HG02885 (cell line): ENCODE data around the gene NFATC1.
"Not testable (repeated sequence)": the region's sequence is repeated elsewhere in the genome, so short reads cannot be mapped to it uniquely, and the experiment has no call there.

Source experiments
- ATAC-seq: cut with Tn5 transposase; IDR thresholded peaks from one replicate; pipeline ENCODE4 v1.9.1; 2021; ENCODE audit warnings: mild to moderate bottlenecking; ENCODE audit not compliant: unreplicated experiment, poor library complexity

The NFATC1 gene

DNA sequence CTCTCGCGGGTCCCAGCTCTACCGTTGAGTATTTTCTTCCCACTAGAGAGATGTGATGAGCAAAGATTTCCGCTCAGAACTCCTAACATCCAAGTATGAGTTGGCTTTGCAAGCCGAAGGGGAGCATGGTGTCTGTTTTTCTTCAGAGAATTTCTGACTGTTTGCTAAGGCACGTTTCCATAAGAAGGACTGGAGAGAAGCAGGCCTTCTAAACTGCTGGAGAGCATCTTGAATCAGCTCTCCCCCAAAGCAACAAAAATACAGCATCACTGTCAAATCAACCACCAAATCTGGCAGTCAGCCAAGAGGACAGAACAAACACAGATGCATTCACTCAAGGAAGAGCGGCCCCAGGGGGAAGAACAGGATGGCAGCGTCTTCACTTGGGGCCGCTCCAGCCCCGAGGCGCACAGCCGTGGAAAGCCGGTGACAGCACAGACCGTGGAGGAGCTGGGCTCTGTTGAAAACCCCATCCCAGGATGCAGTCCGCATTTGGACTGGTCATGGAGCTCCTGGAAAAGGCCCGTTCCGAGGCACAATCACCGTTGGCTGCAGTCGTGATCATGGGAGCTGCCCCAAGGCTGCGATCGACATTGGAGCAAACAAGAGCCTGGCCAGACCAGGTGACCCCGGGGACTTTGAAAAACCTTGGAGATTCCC is 101.4 kb downstream of the NFATC1 start:
- ATAC-seq = peak; percentile 59

DNA sequence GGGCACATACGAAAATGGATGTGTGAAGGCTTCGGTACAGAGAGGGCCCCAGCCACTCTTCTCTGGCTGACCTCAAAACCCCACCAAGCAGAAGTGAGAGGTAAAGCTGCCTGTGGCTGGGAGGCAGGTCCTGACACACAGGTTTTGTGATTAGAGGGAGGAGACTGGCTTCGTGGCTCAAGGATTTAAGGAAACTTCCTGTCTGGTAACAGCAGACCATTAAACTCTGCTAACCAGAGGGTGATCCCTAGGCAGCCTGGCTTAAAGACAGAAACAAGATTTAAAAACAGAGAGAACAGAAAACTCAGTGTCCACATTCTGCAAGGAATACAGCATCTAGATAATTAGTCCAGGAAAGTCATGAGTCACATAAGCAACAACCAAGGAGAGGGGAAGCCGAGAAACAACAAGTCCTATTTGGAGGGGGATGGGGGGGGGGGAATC is 101.9 kb downstream of the NFATC1 start:
- peak; percentile 95 for ATAC-seq

- no peak for ATAC-seq
These were observed 102.9 kb downstream of the NFATC1 start for GRCh38 chr18:79498662-79499061.

- ATAC-seq = no peak
These were observed 105.3 kb downstream of the NFATC1 start for GRCh38 chr18:79501006-79501405.

DNA sequence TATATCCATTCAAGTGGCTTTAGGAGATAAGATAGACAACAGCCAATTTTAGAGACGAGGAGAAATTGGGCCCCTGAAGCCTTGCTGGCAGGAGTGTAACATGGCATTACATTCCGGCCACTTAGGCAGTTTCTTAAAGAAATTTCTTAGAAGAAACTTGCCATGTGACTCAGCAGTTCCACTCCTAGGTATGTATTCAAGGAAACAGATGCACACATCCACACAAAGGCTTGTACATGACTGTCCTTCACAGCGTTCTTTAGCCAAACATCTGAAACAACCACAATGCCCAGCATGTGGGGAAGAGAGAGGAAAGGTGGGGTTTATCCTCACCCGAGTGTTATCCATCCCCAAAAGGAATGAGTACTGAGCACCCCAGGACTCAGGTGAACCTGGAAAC is 107.1 kb downstream of the NFATC1 start:
- no peak for ATAC-seq

DNA sequence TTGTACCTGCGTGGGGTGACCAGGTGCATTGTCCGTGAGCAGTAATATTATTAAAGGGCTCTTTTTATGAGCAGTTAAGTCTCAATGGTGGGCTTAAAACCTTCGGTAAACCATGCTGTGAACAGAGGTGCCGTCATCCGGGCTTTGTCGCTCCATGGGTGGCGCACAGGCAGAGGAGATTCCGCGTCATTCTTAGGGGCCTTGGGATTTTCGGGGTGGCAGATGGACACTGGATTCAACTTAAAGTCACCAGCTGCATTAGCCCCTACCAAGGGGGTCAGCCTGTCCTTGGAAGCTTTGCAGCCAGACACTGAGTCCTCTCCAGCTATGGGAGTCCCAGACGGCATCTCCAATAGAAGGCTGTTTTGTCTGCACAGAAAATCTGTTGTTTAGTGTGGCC is 107.7 kb downstream of the NFATC1 start:
- no peak for ATAC-seq

DNA sequence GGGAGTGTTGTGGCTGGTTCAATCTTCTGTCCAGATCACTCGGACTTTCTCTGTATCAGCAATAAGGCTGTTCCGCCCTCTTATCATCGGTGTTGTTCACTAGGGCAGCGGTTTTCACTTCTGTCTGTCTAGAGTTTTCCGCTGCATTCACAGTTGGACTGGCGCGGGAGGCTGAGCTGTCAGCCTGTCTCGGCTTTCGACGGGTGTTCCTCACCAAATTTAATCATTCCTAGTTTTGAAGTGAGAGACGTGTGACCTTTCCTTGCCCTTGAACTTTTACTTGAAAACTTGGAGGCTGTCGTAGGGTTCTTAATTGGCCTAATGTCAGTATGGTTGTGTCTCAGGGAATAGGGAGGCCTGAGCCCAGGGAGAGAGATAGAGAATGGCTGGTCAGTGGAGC is 108.3 kb downstream of the NFATC1 start:
- no peak for ATAC-seq

GRCh38 chr18:79504495-79504894 is 108.8 kb downstream of the NFATC1 start:
- not testable (repeated sequence) for ATAC-seq

DNA sequence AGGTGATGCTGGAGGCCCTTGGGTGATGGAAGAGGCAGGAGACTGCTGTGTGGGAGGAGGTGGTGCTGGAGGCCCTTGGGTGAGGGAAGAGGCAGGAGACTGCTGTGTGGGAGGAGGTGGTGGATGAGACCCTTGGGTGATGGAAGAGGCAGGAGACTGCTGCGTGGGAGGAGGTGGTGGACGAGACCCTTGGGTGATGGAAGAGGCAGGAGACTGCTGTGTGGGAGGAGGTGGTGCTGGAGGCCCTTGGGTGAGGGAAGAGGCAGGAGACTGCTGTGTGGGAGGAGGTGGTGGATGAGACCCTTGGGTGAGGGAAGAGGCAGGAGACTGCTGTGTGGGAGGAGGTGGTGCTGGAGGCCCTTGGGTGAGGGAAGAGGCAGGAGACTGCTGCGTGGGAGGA is 109.7 kb downstream of the NFATC1 start:
- not testable (repeated sequence) for ATAC-seq

DNA sequence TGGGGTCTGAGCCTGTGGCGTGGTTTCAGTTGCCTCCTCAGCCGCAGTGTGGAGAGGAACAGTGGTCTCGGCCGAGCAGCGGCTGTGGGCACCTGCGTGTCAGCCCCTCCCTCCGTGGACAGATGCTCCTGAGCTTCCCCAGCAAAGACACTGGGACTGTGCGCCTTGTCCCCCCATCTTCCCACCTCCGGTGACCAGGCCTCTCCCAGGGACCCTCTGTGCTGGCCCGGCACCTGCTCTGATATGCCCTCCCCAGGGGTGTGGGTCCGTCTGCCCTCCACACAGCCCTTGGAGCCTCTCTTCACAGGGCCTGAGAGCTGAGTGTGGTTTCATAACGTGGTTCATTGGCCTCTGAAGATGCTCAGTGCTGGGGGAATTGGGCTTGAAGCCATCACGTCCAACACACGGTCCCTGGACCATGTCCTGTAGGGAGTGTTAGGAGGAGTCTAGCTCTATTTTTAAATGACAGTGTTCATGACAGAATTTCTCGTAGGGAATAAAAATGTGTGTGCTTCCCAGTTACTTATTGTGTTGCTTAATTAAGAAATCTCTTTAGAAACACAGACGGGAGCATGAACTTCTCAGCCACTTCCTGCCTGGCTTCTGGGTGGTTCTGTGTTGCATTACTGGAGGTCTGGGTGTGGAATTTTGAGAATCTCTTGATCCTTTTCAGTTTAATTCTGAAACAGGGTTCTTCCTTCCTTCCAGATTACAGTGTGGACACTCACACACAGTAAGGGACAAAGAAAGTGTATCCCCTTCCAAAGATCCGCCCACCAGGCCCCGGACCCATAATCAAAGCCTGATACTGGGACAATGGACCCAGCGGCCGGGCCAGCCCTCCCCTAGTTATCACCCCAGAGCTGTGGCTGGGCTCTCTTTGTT is 110.7 kb downstream of the NFATC1 start:
- ATAC-seq = peak; percentile 38

DNA sequence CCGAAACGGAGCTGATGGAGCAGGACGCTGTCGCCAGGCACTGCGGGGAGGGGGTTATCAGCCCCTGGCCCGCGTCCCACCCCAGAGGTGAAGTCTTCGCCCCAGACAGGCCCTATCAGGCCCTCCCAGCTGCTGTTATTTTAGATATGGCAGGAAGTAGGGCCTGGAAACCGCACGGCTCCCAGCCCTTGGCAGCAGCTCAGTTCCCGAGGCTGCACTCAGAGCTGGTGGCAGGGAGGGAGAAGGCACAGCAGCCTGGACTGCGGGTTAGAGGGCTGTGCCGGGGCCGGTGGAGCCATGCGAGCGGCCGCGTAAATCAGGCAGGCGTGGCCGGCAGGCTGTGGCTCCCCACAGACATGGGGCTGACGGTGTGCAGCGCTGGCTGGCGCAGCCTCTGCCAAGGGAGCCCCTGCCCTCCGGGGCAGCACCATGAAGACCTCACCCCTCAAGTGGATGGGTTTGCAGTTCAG is 111.4 kb downstream of the NFATC1 start:
- no peak for ATAC-seq

DNA sequence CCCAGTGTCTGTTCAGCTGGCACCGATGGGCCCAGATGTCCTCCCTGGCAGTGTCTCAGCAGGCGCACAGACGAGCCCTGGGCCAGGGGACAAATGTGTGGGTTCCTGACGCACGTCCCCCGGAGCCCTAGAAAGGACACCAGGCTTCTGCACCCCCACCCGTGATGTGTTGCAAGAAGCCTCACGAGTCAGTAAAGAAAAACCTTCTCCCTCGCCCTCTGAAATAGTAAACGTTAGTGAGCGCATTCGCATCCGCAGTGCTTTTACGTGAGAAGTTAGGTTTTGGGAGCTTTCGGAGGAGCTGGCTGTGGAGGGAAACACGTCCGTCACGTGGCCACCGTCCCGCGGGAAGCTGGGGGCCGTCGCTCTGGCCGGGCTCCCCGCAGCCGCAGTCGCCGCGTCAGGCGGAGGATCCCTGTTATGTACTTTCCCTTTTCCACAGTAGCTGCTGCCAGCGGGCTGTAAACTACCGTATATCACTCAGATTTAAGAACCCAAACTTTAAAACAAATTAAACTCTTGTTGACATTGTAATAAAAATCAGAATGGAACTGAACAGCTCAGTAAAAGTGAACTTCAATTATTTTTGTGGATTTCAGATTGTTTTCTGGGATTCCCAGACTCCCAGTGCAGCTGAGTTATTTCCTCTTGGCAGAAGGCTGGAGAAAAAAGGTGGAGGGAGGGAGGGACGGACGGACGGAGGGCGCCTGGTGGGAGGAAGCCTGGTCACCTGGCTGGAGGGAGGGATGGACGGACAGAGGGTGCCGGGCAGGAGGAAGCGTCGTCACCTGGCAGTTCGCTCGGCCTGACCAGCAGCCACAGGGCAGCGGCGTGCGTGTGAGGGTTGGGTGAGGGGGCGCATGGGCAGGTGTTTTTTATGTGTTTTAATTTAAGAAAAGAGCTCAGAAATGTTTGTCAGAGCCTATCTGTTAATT is 112.1 kb downstream of the NFATC1 start:
- ATAC-seq = no peak

DNA sequence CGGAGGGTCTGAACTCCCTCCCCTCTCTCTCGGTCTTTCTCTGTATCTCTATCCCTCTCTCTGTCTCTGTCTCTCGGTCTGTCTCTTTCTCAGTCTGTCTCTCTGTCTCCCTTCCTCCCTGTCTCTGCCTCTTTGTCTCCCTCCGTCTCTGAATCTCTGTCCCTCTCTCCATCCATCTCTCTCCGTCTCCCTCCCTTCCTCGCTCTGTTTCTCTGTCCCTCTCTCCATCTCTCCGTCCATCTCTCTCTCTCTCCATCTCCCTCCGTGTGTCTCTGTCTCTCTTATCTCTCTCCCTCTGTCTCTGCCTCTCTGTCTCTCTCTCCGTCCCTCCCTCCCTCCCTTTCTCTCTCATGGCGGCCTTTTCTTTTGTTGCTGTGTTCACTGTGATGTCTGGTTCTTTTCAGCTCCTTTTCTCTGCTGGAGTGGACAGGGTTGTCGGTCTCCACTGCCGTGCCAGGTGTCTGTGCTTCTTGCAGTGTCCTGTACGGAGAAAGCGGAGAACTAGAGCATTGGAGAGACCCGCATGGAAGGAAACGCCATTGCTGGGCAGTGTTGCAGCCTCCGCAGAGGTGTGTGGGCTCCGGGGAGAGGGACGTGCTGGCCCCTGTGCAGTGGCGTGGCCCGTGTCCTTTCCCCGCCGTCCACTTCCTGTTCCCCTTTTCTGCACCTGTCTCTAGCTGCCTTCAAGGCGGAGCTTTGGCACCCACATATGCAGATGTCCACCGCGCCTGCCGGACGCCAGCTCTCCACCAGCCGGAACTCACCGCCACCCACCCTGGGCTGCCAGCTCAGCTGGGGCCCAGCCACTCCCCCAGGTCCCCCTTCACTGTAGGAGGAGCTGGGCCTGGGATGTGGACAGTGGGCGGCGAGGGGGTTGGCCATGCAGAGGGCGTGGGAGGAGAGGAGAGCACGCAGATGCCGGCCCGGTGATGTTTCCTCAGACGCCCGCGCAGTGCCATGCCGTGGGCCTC is 113.1 kb downstream of the NFATC1 start:
- ATAC-seq = peak; percentile 68

DNA sequence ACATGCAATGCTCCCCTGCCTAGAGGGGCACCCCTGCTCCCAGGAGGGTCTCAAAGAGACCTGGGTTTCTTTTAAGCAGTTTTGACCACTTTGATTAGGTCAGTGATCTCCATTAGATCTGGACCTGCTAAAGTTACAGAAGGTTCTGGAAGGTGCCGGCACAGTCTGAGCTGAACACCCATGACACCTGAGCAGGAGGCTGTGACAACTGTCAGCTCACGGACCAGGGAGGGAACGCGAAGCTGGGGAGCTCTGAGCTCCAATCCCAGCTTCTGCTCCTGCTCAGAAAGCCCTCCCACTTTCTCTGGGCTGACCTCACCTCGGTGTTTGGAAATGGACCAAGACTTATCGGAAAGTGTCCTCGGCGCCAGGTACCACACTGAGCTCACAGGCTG is 113.8 kb downstream of the NFATC1 start:
- ATAC-seq = no peak

DNA sequence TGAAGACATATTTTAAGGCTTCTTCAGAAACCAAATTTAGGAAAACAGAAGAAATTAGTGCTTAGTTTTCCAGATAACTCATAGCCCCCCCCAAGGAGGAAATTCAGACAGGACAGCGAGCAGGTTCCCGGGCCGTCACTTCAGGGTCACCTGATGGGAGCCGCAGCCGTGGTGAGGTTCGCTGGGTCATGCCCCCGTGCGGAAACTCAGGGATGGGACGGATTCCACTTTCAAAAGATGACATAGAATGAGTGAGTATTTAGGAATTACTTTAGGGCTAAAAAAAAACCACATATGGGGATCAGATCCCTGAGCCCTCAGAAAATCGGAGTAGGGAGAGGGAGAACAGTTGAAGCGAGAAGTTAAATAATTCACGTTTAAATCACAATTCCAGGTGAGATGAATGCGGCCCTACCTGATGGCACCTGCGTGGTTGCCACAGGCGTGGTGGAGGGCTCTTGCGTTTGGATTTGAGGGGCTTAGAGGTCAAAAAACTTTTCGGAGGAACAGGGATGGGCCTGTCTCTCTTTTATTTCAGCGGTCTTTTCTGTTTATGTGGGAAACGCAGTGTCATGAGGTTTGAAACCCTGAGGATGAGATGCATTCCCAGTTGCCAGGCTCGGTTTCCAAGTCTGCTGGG is 114.4 kb downstream of the NFATC1 start:
- no peak for ATAC-seq

GRCh38 chr18:79510731-79511241 is 115.1 kb downstream of the NFATC1 start:
- ATAC-seq = no peak

DNA sequence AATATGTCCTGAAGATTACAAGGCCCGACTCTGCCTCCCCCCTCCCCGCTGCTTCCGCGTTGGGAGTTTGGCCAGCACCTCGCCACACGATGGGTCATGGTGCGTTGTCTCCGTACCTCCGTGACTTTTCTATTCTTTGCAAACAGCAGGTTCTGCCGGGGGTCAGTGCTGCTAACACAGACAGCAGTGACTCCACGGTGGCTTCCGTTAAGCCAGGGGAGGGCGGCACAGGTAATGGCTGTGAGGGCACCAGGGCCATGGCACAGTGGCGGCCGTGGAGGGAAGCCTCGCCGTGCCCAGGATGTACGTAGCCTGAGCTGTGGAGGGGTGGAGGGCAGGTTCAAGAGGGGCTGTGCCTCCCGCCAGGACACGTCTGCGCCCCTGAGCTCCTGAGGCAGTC is 115.5 kb downstream of the NFATC1 start:
- ATAC-seq = no peak

DNA sequence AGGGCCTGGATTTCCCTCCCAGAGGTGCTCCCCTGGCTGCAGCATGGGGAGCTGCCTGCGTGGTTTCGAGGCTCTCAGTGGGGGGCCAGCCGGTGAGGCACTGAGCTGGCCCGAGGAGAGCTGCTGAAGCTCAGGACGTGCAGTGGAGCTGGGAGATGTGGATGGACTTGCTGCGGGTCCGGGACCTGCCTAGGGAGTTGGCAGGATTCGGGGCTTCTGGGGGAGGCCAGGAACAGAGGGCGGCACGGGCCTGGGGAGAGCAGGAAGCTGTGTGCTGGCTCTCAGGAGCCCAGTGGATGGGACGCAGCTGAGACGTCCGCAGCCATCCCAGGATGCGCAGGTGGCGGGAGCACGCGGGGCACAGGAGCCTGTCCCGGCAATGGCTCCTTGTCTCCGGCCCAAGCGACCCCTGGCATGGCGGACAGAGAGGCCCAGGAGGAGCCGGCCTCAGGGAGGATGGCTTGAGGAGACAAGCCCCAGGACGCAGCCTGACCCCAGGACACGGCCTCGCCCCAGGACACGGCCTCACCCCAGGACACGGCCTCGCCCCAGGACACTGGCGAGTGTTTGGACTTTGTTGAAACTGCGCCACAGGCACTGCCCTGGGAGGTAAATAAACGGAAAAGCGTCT is 116.1 kb downstream of the NFATC1 start:
- no peak for ATAC-seq
